Measurements from ENCODE around the gene CCNG1. TPM values are rescaled to one million over a fixed set of nuclear protein-coding genes. Genes with fewer than 3 reads are reported as not detected.

Gene CCNG1
- total RNA-seq, 4 donors from 2014 or later: 155 to 203 (median 187) TPM

- TF ChIP-seq, protein P1, sequence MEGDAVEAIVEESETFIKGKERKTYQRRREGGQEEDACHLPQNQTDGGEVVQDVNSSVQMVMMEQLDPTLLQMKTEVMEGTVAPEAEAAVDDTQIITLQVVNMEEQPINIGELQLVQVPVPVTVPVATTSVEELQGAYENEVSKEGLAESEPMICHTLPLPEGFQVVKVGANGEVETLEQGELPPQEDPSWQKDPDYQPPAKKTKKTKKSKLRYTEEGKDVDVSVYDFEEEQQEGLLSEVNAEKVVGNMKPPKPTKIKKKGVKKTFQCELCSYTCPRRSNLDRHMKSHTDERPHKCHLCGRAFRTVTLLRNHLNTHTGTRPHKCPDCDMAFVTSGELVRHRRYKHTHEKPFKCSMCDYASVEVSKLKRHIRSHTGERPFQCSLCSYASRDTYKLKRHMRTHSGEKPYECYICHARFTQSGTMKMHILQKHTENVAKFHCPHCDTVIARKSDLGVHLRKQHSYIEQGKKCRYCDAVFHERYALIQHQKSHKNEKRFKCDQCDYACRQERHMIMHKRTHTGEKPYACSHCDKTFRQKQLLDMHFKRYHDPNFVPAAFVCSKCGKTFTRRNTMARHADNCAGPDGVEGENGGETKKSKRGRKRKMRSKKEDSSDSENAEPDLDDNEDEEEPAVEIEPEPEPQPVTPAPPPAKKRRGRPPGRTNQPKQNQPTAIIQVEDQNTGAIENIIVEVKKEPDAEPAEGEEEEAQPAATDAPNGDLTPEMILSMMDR (IDR thresholded peaks at IDR 0.05; ENCODE audit: low read depth): no peak
Measured at GRCh38 chr5:163475411-163475810, 38.0 kb downstream of the CCNG1 start.

DNA sequence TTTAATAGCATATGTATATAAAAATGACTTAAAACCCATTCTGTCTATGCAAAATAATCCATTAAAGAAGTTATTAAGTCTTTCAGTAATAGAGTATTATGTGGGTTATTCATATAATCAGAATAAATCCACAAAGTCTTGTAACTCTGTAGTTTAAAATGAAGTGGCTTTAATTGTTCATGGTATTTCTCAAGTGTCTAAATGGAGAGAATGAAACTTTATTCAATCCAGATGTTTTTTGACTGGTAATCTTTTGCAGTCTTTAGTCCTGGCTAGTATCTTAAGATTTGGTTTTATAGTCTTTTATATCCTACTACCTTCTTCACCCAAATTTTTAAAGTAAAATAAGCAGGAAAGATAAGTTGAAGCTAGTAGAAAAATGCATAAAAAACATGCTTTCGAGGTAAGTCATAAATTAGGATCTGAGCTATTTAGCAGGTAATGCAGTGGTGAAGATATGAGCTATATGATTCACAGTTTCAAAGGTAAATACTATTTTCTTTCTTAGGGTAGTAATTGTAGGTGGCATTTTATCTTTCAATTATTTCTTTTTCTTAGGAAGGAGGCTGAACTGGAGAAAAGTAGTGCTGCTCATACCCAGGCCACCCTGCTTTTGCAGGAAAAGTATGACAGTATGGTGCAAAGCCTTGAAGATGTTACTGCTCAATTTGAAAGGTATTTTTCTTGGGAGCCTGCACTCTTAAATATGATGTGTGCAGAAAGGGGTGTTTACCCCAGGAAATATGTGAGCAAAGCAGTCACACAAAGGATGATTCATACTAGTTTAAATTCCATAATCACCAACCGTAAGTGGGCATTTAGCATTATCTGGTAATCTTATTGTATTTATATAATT is 41.0 kb downstream of the CCNG1 start:
- TF ChIP-seq, protein P1 (IDR thresholded peaks at IDR 0.05; ENCODE audit: low read depth): no peak

GRCh38 chr5:163478982-163479271 is 41.5 kb downstream of the CCNG1 start:
- TF ChIP-seq, protein P1 (IDR thresholded peaks at IDR 0.05; ENCODE audit: low read depth): no peak

DNA sequence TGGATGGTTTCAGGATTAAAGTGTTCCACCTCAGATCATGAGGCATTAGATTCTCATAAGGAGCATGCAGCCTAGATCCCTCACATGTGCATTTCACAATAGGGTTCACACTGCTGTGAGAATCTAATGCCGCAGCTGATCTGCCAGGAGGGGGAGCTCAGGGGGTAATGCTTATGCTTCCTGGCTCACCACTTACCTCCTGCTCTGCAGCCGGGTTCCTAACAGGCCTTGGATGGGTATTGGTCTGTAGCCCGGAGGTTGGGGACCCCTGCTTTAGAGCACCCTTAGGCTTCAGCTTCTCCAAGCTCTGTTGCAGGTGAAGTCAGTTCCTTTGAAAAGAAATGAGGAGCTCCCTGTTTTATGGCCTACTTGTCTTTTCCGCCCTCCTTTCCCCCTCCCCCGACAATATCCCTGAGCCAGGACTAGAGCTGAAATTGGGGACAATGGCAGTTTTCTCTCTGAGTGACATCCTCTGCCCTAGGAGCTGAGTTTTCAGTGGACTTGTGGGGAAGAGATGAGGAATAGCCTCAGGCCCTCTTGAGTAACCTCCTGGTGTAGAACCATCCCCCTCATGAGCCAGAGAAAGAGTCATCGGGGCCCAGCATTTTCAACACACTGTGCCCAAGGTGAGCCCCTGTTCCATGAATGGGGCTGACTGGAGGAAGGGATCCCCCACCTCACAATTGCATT is 51.8 kb downstream of the CCNG1 start:
- TF ChIP-seq, protein P1 (IDR thresholded peaks at IDR 0.05; ENCODE audit: low read depth): no peak

DNA sequence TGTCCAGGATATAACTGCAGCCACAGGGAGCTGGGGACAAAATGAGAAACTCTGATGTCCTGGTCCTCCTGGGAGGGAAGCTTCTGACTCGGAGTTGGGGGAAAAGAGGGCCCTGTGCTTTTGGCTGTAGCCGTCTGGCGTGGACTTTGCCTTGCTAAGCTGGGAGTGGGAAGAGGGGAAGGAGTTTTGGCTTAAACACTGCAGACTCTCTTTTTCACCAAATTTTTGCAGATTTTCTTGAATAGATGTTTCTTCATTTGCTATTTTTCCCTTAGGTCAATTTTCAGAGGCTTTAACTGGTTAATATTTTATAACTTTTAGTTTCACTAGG is 52.3 kb downstream of the CCNG1 start:
- TF ChIP-seq, protein P1 (IDR thresholded peaks at IDR 0.05; ENCODE audit: low read depth): no peak

Small RNA genes within 50 kb of the gene (small RNA-seq; reads per million reads assigned to genes)
- gene AC008723.1: not detected

Other genes starting within 250 kb of the CCNG1 start
- 1 to 10 TPM; 4.1 to 9.7 (median 5.8) TPM for gene NUDCD2, start 22.5 kb downstream of the CCNG1 start, total RNA-seq
- 1 to 10 TPM in 2 of 4 donors, under 1 TPM in 1, not detected in 1; 0.33 to 2.0 (median 1.5) TPM for gene HMMR, start 23.0 kb downstream of the CCNG1 start, total RNA-seq
- gene MAT2B, start 68.0 kb downstream of the CCNG1 start, total RNA-seq: 10 to 100 TPM; 38.8 to 73.6 (median 57.6) TPM